GM19455 (cell line): Measurements from ENCODE around the gene CNTD1.
"Not testable (repeated sequence)": the region's sequence is repeated elsewhere in the genome, so short reads cannot be mapped to it uniquely, and the experiment has no call there.

Source experiments
- ATAC-seq: cut with Tn5 transposase; IDR thresholded peaks from one replicate; pipeline ENCODE4 v1.9.1; 2021; ENCODE audit not compliant: unreplicated experiment

CNTD1 gene

GRCh38 chr17:42798383-42799380 lies at the start of gene CNTD1, which contains the start of gene COA3:
CNTD1 (plus strand) TSS chr17:42798861; CDS start chr17:42799068, 207 bp downstream.
COA3 (minus strand) TSS chr17:42798704; CDS start chr17:42798681, 23 bp downstream.
- peak; percentile 79 for ATAC-seq

GRCh38 chr17:42748908-42749798 lies 49.5 kb upstream of the CNTD1 start:
- ATAC-seq, result no peak

- no peak for ATAC-seq
These were observed 47.8 kb upstream of the CNTD1 start for GRCh38 chr17:42750739-42751344.

- ATAC-seq, result no peak
These were observed 47.0 kb upstream of the CNTD1 start for GRCh38 chr17:42751628-42752027.

GRCh38 chr17:42754782-42755181 lies 43.9 kb upstream of the CNTD1 start:
- ATAC-seq, result no peak

- no peak for ATAC-seq
These were observed 38.5 kb upstream of the CNTD1 start for GRCh38 chr17:42759982-42760651.

GRCh38 chr17:42760652-42761581 lies 37.7 kb upstream of the CNTD1 start, which contains the start of gene RAMP2:
RAMP2 (plus strand) TSS chr17:42761227; CDS start chr17:42761262, 35 bp downstream.
- ATAC-seq, result no peak

- ATAC-seq, result no peak
These were observed 37.0 kb upstream of the CNTD1 start for GRCh38 chr17:42761638-42762037.

GRCh38 chr17:42766124-42766523 lies 32.5 kb upstream of the CNTD1 start:
- no peak for ATAC-seq

- ATAC-seq, result no peak
These were observed 31.1 kb upstream of the CNTD1 start for GRCh38 chr17:42767512-42767911.

- not testable (repeated sequence) for ATAC-seq
These were observed 30.7 kb upstream of the CNTD1 start for GRCh38 chr17:42768006-42768405.

- ATAC-seq, result not testable (repeated sequence)
These were observed 28.7 kb upstream of the CNTD1 start for GRCh38 chr17:42769964-42770363.

- ATAC-seq, result no peak
These were observed 25.7 kb upstream of the CNTD1 start for GRCh38 chr17:42772945-42773289.

- peak; percentile 63 for ATAC-seq
These were observed 25.2 kb upstream of the CNTD1 start, which contains the start of gene VPS25 for GRCh38 chr17:42773290-42774035. VPS25 (plus strand) TSS chr17:42773449; CDS start chr17:42773476, 27 bp downstream.

GRCh38 chr17:42774066-42774745 lies 24.5 kb upstream of the CNTD1 start:
- ATAC-seq, result no peak

- no peak for ATAC-seq
These were observed 23.0 kb upstream of the CNTD1 start for GRCh38 chr17:42775534-42776098.

- no peak for ATAC-seq
These were observed 20.1 kb upstream of the CNTD1 start for GRCh38 chr17:42778570-42778969.
